GM12891 (cell line): Measurements from ENCODE around the gene SLC26A2. TPM values are rescaled to one million over a fixed set of nuclear protein-coding genes. Genes with fewer than 3 reads are reported as not detected.
A peak's percentile ranks its signal among the peaks of the same experiment; 100 is the strongest.

ENCODE experiments used
- DNase-seq: peaks from one replicate; pipeline ENCODE4 v3.0.0; 2011; ENCODE audit warnings: low spot score; ENCODE audit not compliant: insufficient read length
- FAIRE-seq: peaks from 2 replicates; lab custom pipeline; 2011; peaks lifted over from hg19 to GRCh38; lab: Jason Lieb, UNC
- PAX5 ChIP-seq: IDR thresholded peaks from 2 replicates; pipeline ENCODE4 v1.6.1; 2011; ENCODE audit warnings: low read length, moderate library complexity, mild to moderate bottlenecking; ENCODE audit not compliant: insufficient read depth, severe bottlenecking
- POLR2A ChIP-seq: IDR thresholded peaks from 2 replicates; pipeline ENCODE4 v1.6.1; 2011; ENCODE audit warnings: low read depth, low read length, control low read depth
- POLR2AphosphoS5 ChIP-seq: IDR thresholded peaks from 2 replicates; pipeline ENCODE4 v1.6.1; 2011; ENCODE audit warnings: low read depth, low read length, control low read depth
- POU2F2 ChIP-seq: IDR thresholded peaks from 2 replicates; pipeline ENCODE4 v1.6.1; 2011; ENCODE audit warnings: low read depth, mild to moderate bottlenecking, control low read depth, low read length, moderate library complexity
- SPI1 ChIP-seq: IDR thresholded peaks from 2 replicates; pipeline ENCODE4 v1.6.1; 2011; ENCODE audit warnings: low read depth, low read length, control low read depth
- TAF1 ChIP-seq: IDR thresholded peaks from 2 replicates; pipeline ENCODE4 v1.6.1; 2011; ENCODE audit warnings: low read depth, low read length, control low read depth
- polyA plus RNA-seq: library from polyadenylated mRNA; unstranded; fragments of >200 nt; gene quantifications from one replicate; pipeline ENCODE4 v1.2.1, GENCODE V29; 2012; ENCODE audit warnings: low read depth, missing spikeins, inconsistent platforms; ENCODE audit not compliant: missing spikeins

The SLC26A2 gene
- polyA plus RNA-seq, result 0.89 TPM

- TF ChIP-seq POU2F2 (peak; percentile 71; the same call in 1 of the 2 replicates), PAX5 (no peak), TAF1 (peak; percentile 76; the same call in 1 of the 2 replicates), SPI1 (no peak), POLR2AphosphoS5 (peak; percentile 94), POLR2A (peak; percentile 95)
- DNase-seq (peak; percentile 93), FAIRE-seq (peak; percentile 98)
Observed at GRCh38 chr5:149960272-149961185, at the start of gene SLC26A2. Gene SLC26A2 (plus strand): TSS chr5:149960758. CDS start chr5:149977653, 16,895 bp downstream.

GRCh38 chr5:149911031-149911430 lies 49.5 kb upstream of the SLC26A2 start:
- FAIRE-seq (no peak), DNase-seq (no peak)
- TF ChIP-seq TAF1 (no peak), SPI1 (no peak), POU2F2 (no peak), PAX5 (no peak), POLR2A (no peak)

- TF ChIP-seq POLR2AphosphoS5 (no peak), PAX5 (no peak), POU2F2 (no peak), SPI1 (no peak), TAF1 (no peak), POLR2A (no peak)
- no peak for FAIRE-seq
- no peak for DNase-seq
Observed at GRCh38 chr5:149912226-149912871, 48.2 kb upstream of the SLC26A2 start.

- no peak for DNase-seq
- peak; percentile 13 for FAIRE-seq
Observed at GRCh38 chr5:149913436-149914419, 46.8 kb upstream of the SLC26A2 start.

GRCh38 chr5:149915392-149916260 lies 44.9 kb upstream of the SLC26A2 start:
- DNase-seq, result no peak
- TF ChIP-seq SPI1 (no peak), POLR2A (no peak), PAX5 (no peak), POLR2AphosphoS5 (no peak), TAF1 (no peak), POU2F2 (no peak)
- no peak for FAIRE-seq

More at GRCh38 chr5:149913436-149914419, 46.8 kb upstream of the SLC26A2 start:
- TF ChIP-seq PAX5 (no peak), POLR2A (no peak), POU2F2 (no peak), POLR2AphosphoS5 (no peak), SPI1 (no peak), TAF1 (no peak)

- no peak for TF ChIP-seq POLR2AphosphoS5
- TF ChIP-seq SPI1, result no peak
- TF ChIP-seq POLR2A, result no peak
- TF ChIP-seq PAX5, result no peak
- TF ChIP-seq TAF1, result no peak
- no peak for TF ChIP-seq POU2F2
- FAIRE-seq (no peak), DNase-seq (no peak)
Observed at GRCh38 chr5:149916334-149917072, 44.1 kb upstream of the SLC26A2 start.

- TF ChIP-seq PAX5 (no peak), POLR2A (no peak), TAF1 (no peak), POU2F2 (no peak), SPI1 (no peak), POLR2AphosphoS5 (no peak)
- no peak for FAIRE-seq
- DNase-seq, result no peak
Observed at GRCh38 chr5:149917073-149917676, 43.4 kb upstream of the SLC26A2 start.
